ENCODE data around the gene CTAG1A.

DNA sequence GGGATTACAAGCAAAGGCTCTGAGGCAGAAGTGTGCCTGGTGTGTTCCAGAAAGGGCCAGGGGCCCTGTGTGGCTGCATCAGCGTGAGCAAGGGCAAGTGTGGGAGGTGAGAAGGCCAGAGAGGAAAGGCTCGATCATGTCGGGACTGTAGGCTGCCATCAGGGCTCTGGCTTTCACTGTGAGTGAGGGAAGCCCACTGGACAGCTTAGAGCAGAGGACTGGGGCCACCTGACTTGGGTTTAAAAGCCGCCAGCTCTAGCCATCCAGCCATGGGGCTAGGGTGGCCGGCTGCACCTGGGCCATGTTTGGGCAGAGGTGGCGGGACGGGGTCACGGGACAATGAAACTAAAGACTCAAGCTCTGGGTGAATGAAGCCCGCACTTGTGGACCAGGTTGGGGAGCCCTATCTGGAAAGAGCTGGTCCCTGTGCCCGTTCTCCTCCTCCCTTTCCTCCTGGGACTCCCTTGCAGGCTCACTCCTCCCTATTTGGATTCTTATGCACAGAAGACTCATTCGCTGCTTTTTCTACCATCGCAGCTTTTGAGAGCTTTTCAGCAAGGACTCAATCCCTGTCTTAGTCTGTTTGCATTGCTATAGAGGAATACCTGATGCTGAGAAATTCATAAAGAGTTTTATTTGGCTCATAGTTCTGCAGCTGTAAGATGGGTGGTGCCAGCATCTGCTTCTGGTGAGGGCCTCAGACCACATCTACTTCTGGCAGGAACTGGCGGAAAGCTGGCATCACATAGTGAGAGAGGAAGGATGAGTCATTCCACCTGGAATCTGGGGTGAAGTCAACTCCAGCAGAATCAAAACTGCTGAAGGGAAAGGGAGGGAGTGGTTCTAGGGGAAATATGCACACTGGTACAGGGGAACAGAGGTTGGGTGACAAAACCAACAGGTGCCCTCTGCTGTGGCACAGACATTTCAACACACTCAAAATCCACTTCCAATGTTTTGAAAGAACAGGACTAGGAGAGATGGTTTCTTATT is 18.8 kb downstream of the CTAG1A start:
- TF ChIP-seq POLR2AphosphoS5 (IDR thresholded peaks at IDR 0.05; ENCODE audit: low read depth) (no peak), GABPA (IDR thresholded peaks at IDR 0.05; ENCODE audit: low read depth) (no peak), SPI1 (IDR thresholded peaks at IDR 0.05; ENCODE audit: borderline replicate concordance, low read depth) (no peak)
- TF ChIP-seq, protein P1, sequence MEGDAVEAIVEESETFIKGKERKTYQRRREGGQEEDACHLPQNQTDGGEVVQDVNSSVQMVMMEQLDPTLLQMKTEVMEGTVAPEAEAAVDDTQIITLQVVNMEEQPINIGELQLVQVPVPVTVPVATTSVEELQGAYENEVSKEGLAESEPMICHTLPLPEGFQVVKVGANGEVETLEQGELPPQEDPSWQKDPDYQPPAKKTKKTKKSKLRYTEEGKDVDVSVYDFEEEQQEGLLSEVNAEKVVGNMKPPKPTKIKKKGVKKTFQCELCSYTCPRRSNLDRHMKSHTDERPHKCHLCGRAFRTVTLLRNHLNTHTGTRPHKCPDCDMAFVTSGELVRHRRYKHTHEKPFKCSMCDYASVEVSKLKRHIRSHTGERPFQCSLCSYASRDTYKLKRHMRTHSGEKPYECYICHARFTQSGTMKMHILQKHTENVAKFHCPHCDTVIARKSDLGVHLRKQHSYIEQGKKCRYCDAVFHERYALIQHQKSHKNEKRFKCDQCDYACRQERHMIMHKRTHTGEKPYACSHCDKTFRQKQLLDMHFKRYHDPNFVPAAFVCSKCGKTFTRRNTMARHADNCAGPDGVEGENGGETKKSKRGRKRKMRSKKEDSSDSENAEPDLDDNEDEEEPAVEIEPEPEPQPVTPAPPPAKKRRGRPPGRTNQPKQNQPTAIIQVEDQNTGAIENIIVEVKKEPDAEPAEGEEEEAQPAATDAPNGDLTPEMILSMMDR (IDR thresholded peaks at IDR 0.05; ENCODE audit: insufficient read depth, low read length) = no peak
- TF ChIP-seq, protein P2, sequence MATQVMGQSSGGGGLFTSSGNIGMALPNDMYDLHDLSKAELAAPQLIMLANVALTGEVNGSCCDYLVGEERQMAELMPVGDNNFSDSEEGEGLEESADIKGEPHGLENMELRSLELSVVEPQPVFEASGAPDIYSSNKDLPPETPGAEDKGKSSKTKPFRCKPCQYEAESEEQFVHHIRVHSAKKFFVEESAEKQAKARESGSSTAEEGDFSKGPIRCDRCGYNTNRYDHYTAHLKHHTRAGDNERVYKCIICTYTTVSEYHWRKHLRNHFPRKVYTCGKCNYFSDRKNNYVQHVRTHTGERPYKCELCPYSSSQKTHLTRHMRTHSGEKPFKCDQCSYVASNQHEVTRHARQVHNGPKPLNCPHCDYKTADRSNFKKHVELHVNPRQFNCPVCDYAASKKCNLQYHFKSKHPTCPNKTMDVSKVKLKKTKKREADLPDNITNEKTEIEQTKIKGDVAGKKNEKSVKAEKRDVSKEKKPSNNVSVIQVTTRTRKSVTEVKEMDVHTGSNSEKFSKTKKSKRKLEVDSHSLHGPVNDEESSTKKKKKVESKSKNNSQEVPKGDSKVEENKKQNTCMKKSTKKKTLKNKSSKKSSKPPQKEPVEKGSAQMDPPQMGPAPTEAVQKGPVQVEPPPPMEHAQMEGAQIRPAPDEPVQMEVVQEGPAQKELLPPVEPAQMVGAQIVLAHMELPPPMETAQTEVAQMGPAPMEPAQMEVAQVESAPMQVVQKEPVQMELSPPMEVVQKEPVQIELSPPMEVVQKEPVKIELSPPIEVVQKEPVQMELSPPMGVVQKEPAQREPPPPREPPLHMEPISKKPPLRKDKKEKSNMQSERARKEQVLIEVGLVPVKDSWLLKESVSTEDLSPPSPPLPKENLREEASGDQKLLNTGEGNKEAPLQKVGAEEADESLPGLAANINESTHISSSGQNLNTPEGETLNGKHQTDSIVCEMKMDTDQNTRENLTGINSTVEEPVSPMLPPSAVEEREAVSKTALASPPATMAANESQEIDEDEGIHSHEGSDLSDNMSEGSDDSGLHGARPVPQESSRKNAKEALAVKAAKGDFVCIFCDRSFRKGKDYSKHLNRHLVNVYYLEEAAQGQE (IDR thresholded peaks at IDR 0.05; ENCODE audit: insufficient replicate concordance, low read depth) = no peak

All from HL-60 (cell line).